NK-92 treated with Interleukin-12 subunit alpha and Interleukin-12 subunit beta, amount 100 ng/mL, for 24 hours (cell line): ENCODE results near the gene GRID2.
"Not testable (repeated sequence)": the region's sequence is repeated elsewhere in the genome, so short reads cannot be mapped to it uniquely, and the experiment has no call there.

ENCODE experiments used
- DNase-seq: peaks from one replicate; lab custom pipeline; 2025; lab: John Stamatoyannopoulos, UW

Gene GRID2

GRCh38 chr4:93529692-93530372 is 1226.1 kb downstream of the GRID2 start:
- no peak for DNase-seq

GRCh38 chr4:93532234-93532633 is 1228.5 kb downstream of the GRID2 start:
- no peak for DNase-seq

- DNase-seq: no peak
These were observed 1236.8 kb downstream of the GRID2 start for GRCh38 chr4:93540562-93540961.

- DNase-seq: no peak
These were observed 1258.1 kb downstream of the GRID2 start for GRCh38 chr4:93561842-93562241.

- DNase-seq: no peak
These were observed 1265.0 kb downstream of the GRID2 start for GRCh38 chr4:93568758-93569157.

- DNase-seq: no peak
These were observed 1269.5 kb downstream of the GRID2 start for GRCh38 chr4:93573285-93573684.

- DNase-seq: no peak
These were observed 1275.2 kb downstream of the GRID2 start for GRCh38 chr4:93578942-93579341.

- no peak for DNase-seq
These were observed 1301.4 kb downstream of the GRID2 start for GRCh38 chr4:93605163-93605562.

GRCh38 chr4:93617606-93618005 is 1313.8 kb downstream of the GRID2 start:
- no peak for DNase-seq

- DNase-seq: no peak
These were observed 1330.0 kb downstream of the GRID2 start for GRCh38 chr4:93633721-93634120.

GRCh38 chr4:93635943-93636342 is 1332.2 kb downstream of the GRID2 start:
- DNase-seq: no peak

GRCh38 chr4:93645120-93645519 is 1341.4 kb downstream of the GRID2 start:
- no peak for DNase-seq

GRCh38 chr4:93646233-93646930 is 1342.6 kb downstream of the GRID2 start:
- DNase-seq: no peak

- DNase-seq: no peak
These were observed 1344.5 kb downstream of the GRID2 start for GRCh38 chr4:93648258-93648657.

- no peak for DNase-seq
These were observed 1346.1 kb downstream of the GRID2 start for GRCh38 chr4:93649828-93650227.

GRCh38 chr4:93654211-93654610 is 1350.4 kb downstream of the GRID2 start:
- no peak for DNase-seq

- no peak for DNase-seq
These were observed 1353.8 kb downstream of the GRID2 start for GRCh38 chr4:93657527-93657926.

- no peak for DNase-seq
These were observed 1354.7 kb downstream of the GRID2 start for GRCh38 chr4:93658443-93658842.

- no peak for DNase-seq
These were observed 1355.9 kb downstream of the GRID2 start for GRCh38 chr4:93659629-93660028.

GRCh38 chr4:93660036-93660435 is 1356.3 kb downstream of the GRID2 start:
- no peak for DNase-seq

GRCh38 chr4:93670434-93670833 is 1366.7 kb downstream of the GRID2 start:
- no peak for DNase-seq

- no peak for DNase-seq
These were observed 1367.3 kb downstream of the GRID2 start for GRCh38 chr4:93671093-93671492.

GRCh38 chr4:93676937-93677336 is 1373.2 kb downstream of the GRID2 start:
- not testable (repeated sequence) for DNase-seq

GRCh38 chr4:93684571-93684970 is 1380.8 kb downstream of the GRID2 start:
- DNase-seq: no peak
